ENCODE data around the gene ENOPH1.

DNA sequence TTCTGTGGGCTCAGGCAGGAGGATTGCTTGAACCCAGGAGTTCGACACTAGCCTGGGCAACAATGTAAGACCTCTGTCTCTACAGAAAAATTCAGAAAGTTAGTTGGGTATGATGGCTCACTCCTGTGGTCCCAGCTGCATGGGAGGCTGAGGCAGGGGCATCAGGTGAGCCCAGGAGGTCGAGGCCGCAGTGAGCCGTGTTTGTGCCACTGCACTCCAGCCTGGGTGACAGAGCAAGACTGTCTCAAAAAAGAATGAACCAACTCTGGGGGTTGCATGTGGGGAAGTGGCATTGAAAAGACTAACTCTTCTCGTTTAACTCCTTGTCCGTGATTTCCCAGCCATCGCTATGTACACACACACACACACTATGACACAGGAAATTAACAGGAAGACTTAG, 26.9 kb downstream of the ENOPH1 start:
- TF ChIP-seq POLR2AphosphoS5 (IDR thresholded peaks at IDR 0.05) (no peak), POLR2A (IDR thresholded peaks at IDR 0.05) (no peak)

Data from gastroesophageal sphincter (tissue), 2 donors.